Activated CD8-positive, alpha-beta memory T cell treated with anti-CD3 and anti-CD28 coated beads, Interleukin-2, amount 10 ng/mL, durations not matched to agents 7 days and 5 days (primary cell): ENCODE data around the gene CCDC141. TPM values are rescaled to one million over a fixed set of nuclear protein-coding genes. Genes with fewer than 3 reads are reported as not detected.
"Not testable (repeated sequence)": the region's sequence is repeated elsewhere in the genome, so short reads cannot be mapped to it uniquely, and the experiment has no call there.

Experiments
- ATAC-seq: fragments of 150-1000 bp; cut with Tn5 transposase; one replicate; pipeline ENCODE4 v1.10.0; 2021; ENCODE audit warnings: moderate library complexity
- CTCF ChIA-PET: fragments of 350-600 bp; sonication (Branson Sonifier 250); formaldehyde crosslinking; loops from one replicate; lab custom pipeline; 2021; ENCODE audit warnings: antibody characterized with exemption; lab: Charles Lee
- DNase-seq: peaks from one replicate; pipeline ENCODE4 v3.0.0-alpha.2; 2020
- H3K27ac Mint-ChIP-seq: one replicate; pipeline ENCODE4 v1.8.0; 2021; ENCODE audit warnings: mild to moderate bottlenecking, mixed read lengths
- H3K27me3 Mint-ChIP-seq: one replicate; pipeline ENCODE4 v1.8.0; 2021; ENCODE audit warnings: mixed read lengths
- H3K36me3 Mint-ChIP-seq: one replicate; pipeline ENCODE4 v1.8.0; 2021; ENCODE audit warnings: mild to moderate bottlenecking, mixed read lengths
- H3K4me1 Mint-ChIP-seq: one replicate; pipeline ENCODE4 v1.8.0; 2021; ENCODE audit warnings: mixed read lengths
- H3K4me3 Mint-ChIP-seq: one replicate; pipeline ENCODE4 v1.8.0; 2021; ENCODE audit warnings: mild to moderate bottlenecking, moderate library complexity, mixed read lengths
- H3K9me3 Mint-ChIP-seq: one replicate; pipeline ENCODE4 v1.8.0; 2022; ENCODE audit warnings: low read depth, mixed read lengths
- total RNA-seq, 2 experiments: library from RNA; stranded (reverse); gene quantifications; one replicate each; pipeline ENCODE4 v1.2.3, GENCODE V29; 2021

CCDC141 gene
- total RNA-seq, 2 experiments from 2014 or later: 8.8 to 12.5 TPM

DNA sequence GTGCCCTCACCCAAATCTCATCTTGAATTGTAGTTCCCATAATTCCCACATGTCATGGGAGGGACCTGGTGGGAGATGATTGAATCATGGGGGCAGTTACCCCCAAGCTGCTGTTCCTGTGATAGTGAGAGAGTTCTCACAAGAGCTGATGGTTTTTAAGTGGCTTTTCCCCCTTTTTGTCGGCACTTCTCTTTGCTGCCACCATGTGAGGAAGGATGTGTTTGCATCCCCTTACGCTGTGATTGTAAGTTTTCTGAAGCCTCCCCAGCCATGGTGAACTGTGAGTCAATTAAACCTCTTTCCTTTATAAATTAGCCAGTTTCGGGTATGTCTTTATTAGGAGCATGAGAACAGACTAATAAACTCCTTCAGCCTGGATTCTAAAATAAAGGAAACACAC, 57.2 kb downstream of the CCDC141 start:
- H3K9me3 Mint-ChIP-seq, H3K27me3 Mint-ChIP-seq, H3K36me3 Mint-ChIP-seq, CTCF ChIA-PET, H3K4me3 Mint-ChIP-seq, ATAC-seq, H3K27ac Mint-ChIP-seq, DNase-seq: not testable (repeated sequence)
- H3K4me1 Mint-ChIP-seq: peaks cover 12% of the 10 kb centered on the region

DNA sequence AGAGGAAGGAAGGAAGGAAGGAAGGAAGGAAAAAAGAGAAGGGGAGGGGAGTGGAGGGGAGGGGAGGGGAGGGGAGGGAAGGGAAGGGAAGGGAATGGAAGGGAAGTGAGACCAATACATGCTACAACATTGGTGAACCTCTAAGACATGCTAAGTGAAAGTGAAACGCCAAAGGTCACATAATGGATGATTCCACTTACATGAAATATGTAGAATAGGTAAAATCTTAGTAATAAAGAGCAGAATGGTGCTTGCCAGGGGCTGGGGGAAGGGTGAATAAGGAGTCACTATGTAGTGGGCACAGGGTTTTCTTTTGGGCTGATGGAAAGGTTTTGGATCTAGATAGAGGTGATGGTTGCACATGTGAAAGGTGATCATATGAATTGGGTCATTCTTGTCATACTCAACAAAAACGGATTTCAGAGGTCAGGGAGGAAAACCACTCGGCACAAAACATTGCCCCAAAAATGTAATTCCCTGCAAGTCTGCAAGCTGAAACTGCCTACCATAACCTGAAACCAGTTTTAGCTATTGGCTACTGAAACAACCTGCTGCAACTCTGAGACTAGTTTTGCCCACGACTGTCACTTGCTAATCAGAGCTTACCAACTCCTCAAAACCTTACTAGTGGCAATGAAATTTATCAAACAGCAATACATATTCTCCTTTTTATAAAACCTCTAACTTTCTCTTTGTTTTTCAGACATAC, 59.2 kb downstream of the CCDC141 start:
- Mint-ChIP-seq H3K36me3 (no peaks in the 10 kb centered on the region), H3K4me3 (peak overlapping the region; percentile 16), H3K4me1 (peaks cover 6% of the 10 kb centered on the region), H3K27ac (peak overlapping the region; percentile 22), H3K9me3 (peaks cover 7% of the 10 kb centered on the region), H3K27me3 (no peaks in the 10 kb centered on the region)
- DNase-seq (no peak), ATAC-seq (peak; percentile 12)
- CTCF ChIA-PET: no interaction called here

DNA sequence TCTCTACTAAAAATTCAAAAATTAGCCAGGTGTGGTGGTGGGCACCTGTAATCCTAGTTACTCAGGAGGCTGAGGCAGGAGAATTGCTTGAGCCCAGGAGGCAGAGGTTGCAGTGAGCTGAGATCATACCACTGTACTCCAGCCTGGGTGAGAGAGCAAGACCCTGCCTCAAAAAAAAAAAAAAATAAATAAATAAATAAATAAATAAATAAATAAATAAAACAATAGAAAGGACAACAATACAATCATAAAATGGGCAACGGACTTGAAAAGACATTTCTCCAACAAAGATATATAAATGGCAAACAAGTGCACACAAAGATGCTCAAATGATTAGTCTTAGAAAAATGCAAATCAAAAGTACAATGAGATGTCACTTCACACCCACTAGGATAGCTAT, 60.5 kb downstream of the CCDC141 start:
- H3K9me3 Mint-ChIP-seq, H3K4me1 Mint-ChIP-seq, H3K4me3 Mint-ChIP-seq, ATAC-seq, CTCF ChIA-PET, DNase-seq, H3K27me3 Mint-ChIP-seq, H3K36me3 Mint-ChIP-seq, H3K27ac Mint-ChIP-seq: not testable (repeated sequence)

DNA sequence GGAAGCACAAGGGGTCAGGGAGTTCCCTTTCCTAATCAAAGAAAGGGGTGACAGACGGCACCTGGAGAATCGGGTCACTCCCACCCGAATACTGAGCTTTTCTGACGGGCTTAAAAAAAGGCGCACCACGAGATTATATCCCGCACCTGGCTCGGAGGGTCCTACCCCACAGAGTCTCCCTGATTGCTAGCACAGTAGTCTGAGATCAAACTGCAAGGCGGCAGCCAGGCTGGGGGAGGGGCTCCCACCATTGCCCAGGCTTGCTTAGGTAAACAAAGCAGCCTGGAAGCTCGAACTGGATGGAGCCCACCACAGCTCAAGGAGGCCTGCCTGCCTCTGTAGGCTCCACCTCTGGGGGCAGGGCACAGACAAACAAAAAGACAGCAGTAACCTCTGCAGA, 67.3 kb downstream of the CCDC141 start:
- H3K4me1 Mint-ChIP-seq, ATAC-seq, DNase-seq, H3K4me3 Mint-ChIP-seq, H3K27me3 Mint-ChIP-seq, H3K36me3 Mint-ChIP-seq, H3K9me3 Mint-ChIP-seq, H3K27ac Mint-ChIP-seq, CTCF ChIA-PET: not testable (repeated sequence)

DNA sequence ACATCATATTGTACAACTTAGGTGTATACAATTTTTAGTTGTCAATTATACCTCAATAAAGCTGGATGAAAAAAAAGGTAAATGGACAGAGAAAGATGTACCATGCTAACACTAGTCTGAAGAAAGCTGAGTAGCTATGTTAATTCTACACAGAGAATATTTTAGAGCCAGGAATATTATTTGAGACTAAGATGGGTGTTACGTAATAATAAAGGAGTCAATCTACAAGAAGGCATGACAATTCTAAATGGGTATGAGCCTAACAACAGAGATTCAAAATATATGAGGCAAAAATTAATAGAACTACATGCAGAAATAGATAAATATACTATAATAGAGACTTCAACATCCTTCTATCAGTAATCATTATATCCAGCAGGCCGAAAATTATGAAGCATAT, 69.1 kb downstream of the CCDC141 start:
- no peaks in the 10 kb centered on the region for H3K36me3 Mint-ChIP-seq
- CTCF ChIA-PET: no interaction called here
- no peak overlapping the region for H3K27ac Mint-ChIP-seq
- DNase-seq (no peak), ATAC-seq (no peak)
- H3K27me3 Mint-ChIP-seq: no peaks in the 10 kb centered on the region
- no peak overlapping the region for H3K4me3 Mint-ChIP-seq
- H3K9me3 Mint-ChIP-seq: no peaks in the 10 kb centered on the region
- no peaks in the 10 kb centered on the region for H3K4me1 Mint-ChIP-seq

DNA sequence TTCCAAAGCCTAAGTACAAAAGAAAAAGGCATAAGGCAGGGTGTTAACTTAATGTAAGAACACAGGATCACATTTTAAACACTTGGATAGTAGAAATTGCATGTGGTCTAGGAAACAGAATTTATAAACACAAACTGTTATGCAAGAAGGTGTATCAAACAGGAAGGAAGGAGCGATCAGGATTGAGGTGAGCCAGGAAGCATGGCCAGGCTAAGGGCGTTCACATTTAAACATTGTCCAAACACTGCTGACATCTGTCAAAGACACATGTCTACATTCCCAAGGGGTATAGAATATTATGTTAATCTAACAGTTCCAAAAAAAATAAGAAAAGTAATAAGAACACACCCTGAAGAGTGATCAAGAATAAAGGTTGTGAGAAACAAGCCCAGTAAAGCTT, 71.3 kb downstream of the CCDC141 start:
- Mint-ChIP-seq H3K4me3 (no peak overlapping the region), H3K4me1 (no peaks in the 10 kb centered on the region), H3K27ac (no peak overlapping the region), H3K9me3 (no peaks in the 10 kb centered on the region), H3K27me3 (no peaks in the 10 kb centered on the region), H3K36me3 (no peaks in the 10 kb centered on the region)
- CTCF ChIA-PET: no interaction called here
- no peak for DNase-seq
- no peak for ATAC-seq

DNA sequence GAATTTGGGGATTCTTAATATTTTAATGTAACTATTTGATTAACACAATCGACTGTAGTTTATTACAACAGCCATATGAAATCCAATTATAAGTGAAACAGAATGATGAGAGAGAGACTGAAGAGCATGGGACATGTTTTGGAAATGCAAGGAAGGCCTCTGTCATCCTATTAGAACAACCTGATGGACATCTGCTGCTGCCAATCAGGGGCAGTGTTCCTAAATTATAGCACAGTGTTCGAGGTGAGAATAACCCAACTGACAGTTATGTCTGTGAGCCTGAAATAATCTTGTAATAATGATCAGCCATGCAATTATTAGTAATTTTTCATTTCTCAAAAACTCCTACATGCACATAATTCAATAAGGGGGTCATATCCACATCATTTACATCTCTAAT, 73.6 kb downstream of the CCDC141 start:
- no peak overlapping the region for H3K27ac Mint-ChIP-seq
- ATAC-seq: no peak
- no peaks in the 10 kb centered on the region for H3K36me3 Mint-ChIP-seq
- CTCF ChIA-PET: no interaction called here
- no peaks in the 10 kb centered on the region for H3K9me3 Mint-ChIP-seq
- no peaks in the 10 kb centered on the region for H3K27me3 Mint-ChIP-seq
- no peak for DNase-seq
- H3K4me3 Mint-ChIP-seq: no peak overlapping the region
- H3K4me1 Mint-ChIP-seq: no peaks in the 10 kb centered on the region

DNA sequence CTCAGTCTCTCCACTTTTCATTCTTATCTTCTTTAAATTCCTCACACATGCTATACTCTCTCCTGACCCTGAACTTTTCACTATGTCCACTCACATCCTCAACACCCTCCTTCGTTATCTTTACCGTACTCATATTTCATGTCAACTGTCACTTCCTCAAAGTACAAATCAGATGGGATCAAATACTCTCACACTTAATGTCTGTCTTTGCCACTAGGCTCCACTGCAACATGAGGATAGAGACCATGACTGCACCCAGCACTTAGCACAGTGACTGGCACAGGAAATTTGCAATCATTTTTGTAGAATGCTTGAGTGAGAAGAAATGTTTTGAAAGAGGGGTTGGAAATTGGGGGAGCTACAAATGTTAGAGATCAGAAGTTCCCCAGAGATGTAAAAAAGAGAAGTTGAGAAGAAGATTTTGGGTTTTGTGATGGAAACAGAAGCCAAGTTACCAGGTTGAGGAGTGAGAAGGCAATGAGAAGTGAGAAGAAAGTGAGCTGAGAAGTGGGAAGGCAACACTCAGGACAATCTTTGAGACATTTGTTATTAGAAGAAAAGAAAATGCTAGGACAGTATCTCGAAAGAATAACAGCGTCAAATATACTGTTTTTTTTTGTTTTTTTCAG, 87.0 kb downstream of the CCDC141 start:
- CTCF ChIA-PET: interaction anchor here (0.6 kb wide), 1 partner anchor 798 kb away, joined by 3 read pairs; no protein-coding TSS in a partner anchor
- no peaks in the 10 kb centered on the region for H3K4me1 Mint-ChIP-seq
- H3K27me3 Mint-ChIP-seq: no peaks in the 10 kb centered on the region
- H3K36me3 Mint-ChIP-seq: no peaks in the 10 kb centered on the region
- DNase-seq (no peak), ATAC-seq (no peak)
- no peaks in the 10 kb centered on the region for H3K9me3 Mint-ChIP-seq
- no peak overlapping the region for H3K27ac Mint-ChIP-seq
- H3K4me3 Mint-ChIP-seq: no peak overlapping the region

DNA sequence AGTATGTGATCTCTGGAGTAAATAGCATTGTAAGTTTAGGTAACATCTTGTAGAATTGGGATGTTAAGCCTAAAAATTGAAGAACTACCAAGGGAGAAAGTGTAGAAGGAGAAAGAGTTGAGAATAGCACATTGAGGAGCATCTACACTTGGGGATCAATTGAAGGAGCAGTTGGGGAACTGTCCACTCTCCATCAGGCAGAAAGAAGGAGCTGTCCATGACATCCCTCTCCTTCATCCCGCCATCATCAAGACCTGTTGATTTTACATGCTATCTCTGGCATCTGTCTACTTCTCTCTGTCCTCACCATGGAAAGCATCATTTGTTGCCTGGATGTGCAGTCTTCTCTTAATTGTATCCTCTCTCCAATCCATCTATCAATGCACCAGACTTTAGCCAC, 87.8 kb downstream of the CCDC141 start:
- ATAC-seq (no peak), DNase-seq (no peak)
- H3K27me3 Mint-ChIP-seq: no peaks in the 10 kb centered on the region
- CTCF ChIA-PET: no interaction called here
- no peak overlapping the region for H3K4me3 Mint-ChIP-seq
- no peaks in the 10 kb centered on the region for H3K36me3 Mint-ChIP-seq
- H3K27ac Mint-ChIP-seq: no peak overlapping the region
- H3K4me1 Mint-ChIP-seq: no peaks in the 10 kb centered on the region
- H3K9me3 Mint-ChIP-seq: no peaks in the 10 kb centered on the region

DNA sequence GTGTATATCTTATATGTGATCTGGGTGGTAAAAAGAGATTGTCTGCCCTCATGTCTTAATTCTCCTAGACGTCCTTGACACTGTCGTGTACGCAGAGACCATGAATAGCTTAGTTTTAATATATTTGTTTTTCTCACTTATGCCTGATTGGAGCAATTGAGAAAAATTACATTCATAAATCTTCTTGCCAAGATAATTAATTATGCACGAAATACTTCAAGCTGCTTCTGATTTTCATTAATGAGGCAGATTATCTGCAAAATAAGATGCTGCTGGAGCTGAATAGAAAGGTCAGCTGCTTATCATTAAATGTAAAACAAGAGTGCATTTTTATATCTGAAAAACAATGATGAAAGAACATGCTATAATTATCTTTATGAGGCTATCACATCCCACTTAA, 95.9 kb downstream of the CCDC141 start:
- no peaks in the 10 kb centered on the region for H3K9me3 Mint-ChIP-seq
- no peak overlapping the region for H3K4me3 Mint-ChIP-seq
- no peaks in the 10 kb centered on the region for H3K27me3 Mint-ChIP-seq
- H3K4me1 Mint-ChIP-seq: no peaks in the 10 kb centered on the region
- no peak for ATAC-seq
- no peak overlapping the region for H3K27ac Mint-ChIP-seq
- CTCF ChIA-PET: no interaction called here
- no peaks in the 10 kb centered on the region for H3K36me3 Mint-ChIP-seq
- no peak for DNase-seq

DNA sequence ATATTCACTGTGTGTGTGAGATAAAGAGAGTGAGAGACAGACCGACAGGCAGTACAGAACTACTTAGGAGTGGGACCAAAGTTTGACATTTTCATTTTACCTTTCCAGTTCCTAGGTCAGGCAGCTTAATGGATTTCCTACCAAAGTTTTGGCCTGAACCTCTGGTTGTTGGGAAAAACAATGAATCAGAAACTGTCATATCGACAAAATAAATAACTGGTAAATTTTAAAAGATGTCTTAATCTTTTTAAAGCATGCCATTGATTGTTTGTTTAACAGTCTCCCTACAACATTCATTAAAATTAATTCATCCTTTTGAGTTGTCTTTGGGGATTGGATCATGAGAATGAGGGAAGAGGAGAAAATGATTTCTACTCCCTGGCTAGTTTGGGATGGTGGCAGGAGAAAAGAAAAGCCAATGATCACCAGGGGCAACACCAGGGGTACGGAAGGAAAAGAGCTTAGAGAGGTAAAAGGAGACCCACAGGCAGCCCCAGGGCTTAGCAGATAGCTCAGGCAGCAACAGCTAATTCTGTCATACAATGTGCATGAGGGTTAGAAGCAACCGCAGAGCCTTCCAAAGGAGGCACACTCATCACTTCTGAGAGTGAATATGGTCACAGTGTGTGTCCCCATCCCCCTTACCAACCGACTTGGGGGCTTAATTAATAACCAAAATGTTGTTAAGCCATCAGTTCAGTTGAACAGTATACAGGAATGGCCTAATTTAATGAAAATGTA, 98.5 kb downstream of the CCDC141 start:
- no peaks in the 10 kb centered on the region for H3K36me3 Mint-ChIP-seq
- CTCF ChIA-PET: interaction anchor here (1.2 kb wide), 1 partner anchor 178 kb away, joined by 3 read pairs; no protein-coding TSS in a partner anchor
- H3K9me3 Mint-ChIP-seq: no peaks in the 10 kb centered on the region
- no peak overlapping the region for H3K4me3 Mint-ChIP-seq
- H3K27ac Mint-ChIP-seq: no peak overlapping the region
- H3K27me3 Mint-ChIP-seq: no peaks in the 10 kb centered on the region
- DNase-seq (no peak), ATAC-seq (no peak)
- H3K4me1 Mint-ChIP-seq: no peaks in the 10 kb centered on the region

DNA sequence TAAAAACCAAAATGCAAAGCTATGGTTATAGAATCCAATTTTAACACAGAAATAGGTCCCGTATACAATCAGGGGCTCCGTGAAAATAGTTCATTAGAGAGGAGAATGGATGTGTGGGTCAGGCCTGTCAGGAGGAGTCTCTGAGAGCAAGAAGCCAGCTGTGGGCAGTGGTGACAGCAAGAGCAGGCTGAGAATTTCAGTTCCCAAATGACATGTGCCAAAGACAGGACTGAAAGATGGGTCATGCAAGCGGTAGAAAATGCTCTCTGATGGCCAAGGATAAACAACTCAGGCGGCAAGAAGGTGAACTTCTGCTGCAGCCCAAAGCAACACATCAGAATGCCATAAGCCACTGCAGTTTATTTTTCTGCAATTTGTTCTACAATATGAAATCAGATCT, 100.4 kb downstream of the CCDC141 start:
- H3K27me3 Mint-ChIP-seq: no peaks in the 10 kb centered on the region
- no peak for ATAC-seq
- no peak overlapping the region for H3K4me3 Mint-ChIP-seq
- H3K36me3 Mint-ChIP-seq: no peaks in the 10 kb centered on the region
- CTCF ChIA-PET: no interaction called here
- DNase-seq: no peak
- H3K4me1 Mint-ChIP-seq: no peaks in the 10 kb centered on the region
- no peak overlapping the region for H3K27ac Mint-ChIP-seq
- H3K9me3 Mint-ChIP-seq: no peaks in the 10 kb centered on the region

DNA sequence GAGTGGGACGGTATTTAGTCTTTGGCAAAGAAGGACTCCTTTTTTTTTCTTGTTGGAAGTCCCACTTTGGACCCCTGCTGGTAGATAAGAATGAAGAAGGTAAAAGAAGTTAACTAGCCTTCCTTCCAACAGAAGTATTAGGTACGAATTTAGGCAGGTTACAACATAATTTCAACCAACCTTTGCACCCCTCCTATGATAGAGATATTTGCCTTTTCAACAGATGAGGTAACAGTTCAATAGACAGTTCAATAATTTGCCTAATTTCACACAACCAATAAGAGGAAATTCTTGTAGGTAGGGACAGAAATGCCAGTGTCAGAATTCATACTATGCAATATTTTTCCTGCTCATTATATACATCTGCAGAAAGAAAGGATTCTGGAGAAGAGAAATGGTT, 100.8 kb downstream of the CCDC141 start:
- Mint-ChIP-seq H3K27me3 (no peaks in the 10 kb centered on the region), H3K27ac (no peak overlapping the region), H3K4me1 (no peaks in the 10 kb centered on the region), H3K9me3 (no peaks in the 10 kb centered on the region), H3K4me3 (no peak overlapping the region), H3K36me3 (no peaks in the 10 kb centered on the region)
- ATAC-seq (no peak), DNase-seq (no peak)
- CTCF ChIA-PET: no interaction called here

DNA sequence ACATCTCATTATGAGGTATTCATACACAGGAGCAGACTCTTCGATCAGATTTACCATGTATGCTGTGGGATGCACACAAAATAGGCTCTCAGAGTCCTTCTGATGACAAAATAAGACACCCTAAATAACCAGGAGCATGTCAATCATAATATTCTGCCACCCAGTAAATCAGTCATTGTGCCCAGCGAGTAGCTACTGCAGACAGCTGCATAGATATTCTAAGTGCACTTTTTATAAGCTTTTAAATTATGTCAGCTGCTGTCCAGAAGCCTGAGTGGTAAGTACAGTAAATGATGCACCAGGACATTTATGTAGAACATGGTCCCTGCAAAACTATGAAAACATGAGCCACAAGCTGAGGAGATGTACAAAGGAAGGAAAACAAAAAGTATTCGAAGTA, 102.9 kb downstream of the CCDC141 start:
- H3K27ac Mint-ChIP-seq: no peak overlapping the region
- DNase-seq (no peak), ATAC-seq (no peak)
- CTCF ChIA-PET: no interaction called here
- no peaks in the 10 kb centered on the region for H3K27me3 Mint-ChIP-seq
- no peaks in the 10 kb centered on the region for H3K4me1 Mint-ChIP-seq
- no peak overlapping the region for H3K4me3 Mint-ChIP-seq
- H3K9me3 Mint-ChIP-seq: no peaks in the 10 kb centered on the region
- H3K36me3 Mint-ChIP-seq: no peaks in the 10 kb centered on the region
